KOPT-K1 (cell line): ENCODE measurements around the gene ZNF138.
"Not testable (repeated sequence)": the region's sequence is repeated elsewhere in the genome, so short reads cannot be mapped to it uniquely, and the experiment has no call there.

ENCODE experiments used
- H3K27ac ChIP-seq: fragments of 200-600 bp; sonication (generic); 2 replicates; pipeline ENCODE4 v1.5.1; 2016; ENCODE audit warnings: antibody characterized with exemption, mild to moderate bottlenecking, low read depth, low read length; ENCODE audit not compliant: poor library complexity, severe bottlenecking
- H3K36me3 ChIP-seq: fragments of 200-600 bp; sonication (generic); 2 replicates; pipeline ENCODE4 v1.5.1; 2017; ENCODE audit warnings: antibody characterized with exemption, mild to moderate bottlenecking, low read length, moderate library complexity; ENCODE audit not compliant: insufficient read depth
- H3K9me3 ChIP-seq: fragments of 200-600 bp; sonication (generic); 2 replicates; pipeline ENCODE4 v1.5.1; 2017; ENCODE audit warnings: antibody characterized with exemption, low read length, mild to moderate bottlenecking; ENCODE audit not compliant: insufficient read depth, poor library complexity, severe bottlenecking

Gene ZNF138

DNA sequence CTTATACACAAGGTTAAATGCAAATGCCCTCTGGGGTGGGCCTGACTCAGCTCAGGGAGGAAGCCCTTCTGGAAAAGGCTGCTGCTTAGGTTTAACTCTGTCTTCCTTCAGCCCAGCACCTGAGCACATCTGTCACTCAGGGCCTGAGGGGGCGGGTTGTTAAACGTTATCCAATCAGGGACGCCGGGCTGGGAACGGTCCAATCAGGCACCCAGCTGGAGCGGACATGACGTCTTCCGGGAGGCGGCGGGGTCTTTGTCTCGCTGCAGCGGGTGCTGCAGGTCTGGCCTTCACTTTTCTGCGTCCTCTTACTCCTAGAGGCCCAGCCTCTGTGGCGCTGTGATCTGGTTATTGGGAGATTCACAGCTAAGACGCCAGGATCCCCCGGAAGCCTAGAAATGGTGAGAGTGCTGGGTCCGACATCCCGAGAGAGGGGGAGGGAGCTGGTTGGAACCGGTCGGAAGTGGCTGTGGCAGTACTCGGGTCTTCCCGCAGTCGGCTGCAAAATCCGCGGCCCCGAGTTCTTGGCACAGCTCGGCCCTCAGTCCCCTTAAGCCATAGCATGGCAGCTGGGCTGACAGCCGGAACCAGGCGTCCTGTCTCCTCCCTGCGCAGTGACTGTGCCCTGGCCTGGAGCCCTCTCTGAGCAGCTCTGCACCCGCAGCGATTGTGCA, at the start of gene ZNF138:
ZNF138 (plus strand) TSS at position 258 of the 674 bp plus-strand sequence; CDS start at position 399, 141 bp downstream.
- Histone ChIP-seq H3K27ac (peak within 1 kb of the TSS; percentile 83), H3K9me3 (peaks cover 30% of the 10 kb centered on the region), H3K36me3 (peaks cover 35% of the 10 kb centered on the region)

DNA sequence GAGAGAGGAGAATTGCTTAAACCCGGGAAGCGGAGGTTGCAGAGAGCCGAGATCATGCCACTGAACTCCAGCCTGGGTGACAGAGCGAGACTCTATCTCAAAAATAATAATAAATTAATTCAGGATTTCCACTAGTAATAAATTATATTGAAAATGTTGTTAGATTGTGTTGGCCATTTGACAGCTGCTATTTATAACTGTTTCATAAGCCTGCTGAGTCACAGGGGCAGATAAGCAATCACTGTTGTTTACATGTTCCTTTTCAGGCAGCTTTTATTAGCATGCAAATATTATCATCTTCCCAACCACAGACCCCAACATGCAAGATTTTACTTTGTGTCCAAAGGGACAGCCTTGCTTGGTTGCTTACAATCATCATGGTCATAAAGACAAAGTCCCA, 49.5 kb upstream of the ZNF138 start:
- Histone ChIP-seq H3K27ac (no peak overlapping the region), H3K36me3 (no peaks in the 10 kb centered on the region), H3K9me3 (peaks cover 26% of the 10 kb centered on the region)

DNA sequence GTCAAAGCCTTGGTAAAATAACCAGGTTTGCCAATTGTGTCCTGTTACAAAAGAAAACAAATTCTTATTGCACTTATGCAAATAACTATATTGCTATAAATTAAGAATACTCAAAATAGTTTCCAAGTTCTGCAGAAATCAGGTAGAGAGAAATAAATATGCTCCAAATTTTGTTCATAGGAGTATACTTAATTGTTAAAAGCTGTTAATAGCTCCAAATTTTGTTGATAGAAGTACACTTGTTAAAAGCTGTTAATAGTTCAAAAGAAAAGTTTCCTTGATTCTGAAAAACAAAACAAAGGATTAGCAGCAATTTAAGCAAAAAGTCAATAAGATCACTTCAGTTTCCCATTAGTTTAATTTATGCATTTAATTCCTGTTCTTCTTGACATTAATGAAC, 46.4 kb upstream of the ZNF138 start:
- Histone ChIP-seq H3K36me3 (no peaks in the 10 kb centered on the region), H3K9me3 (peaks cover 33% of the 10 kb centered on the region), H3K27ac (no peak overlapping the region)

DNA sequence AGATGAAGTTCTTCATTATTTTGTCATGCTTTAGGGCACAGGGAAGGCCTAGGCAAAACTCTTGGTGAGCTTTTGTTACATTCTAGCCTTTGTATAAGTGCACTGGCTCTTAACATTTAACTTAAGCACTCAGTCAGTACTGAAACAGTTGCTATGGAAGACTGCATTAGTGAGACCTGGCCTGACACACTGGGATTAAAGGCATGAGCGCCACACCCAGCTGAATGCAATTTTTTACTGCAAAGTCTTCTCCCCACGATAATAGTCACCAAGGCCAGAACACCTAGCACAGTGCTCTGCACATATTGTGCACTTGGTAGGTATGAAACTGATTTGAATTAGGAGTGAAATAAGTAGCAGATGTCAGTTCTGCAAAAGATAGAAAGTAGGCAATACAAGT, 41.2 kb upstream of the ZNF138 start:
- H3K27ac ChIP-seq: no peak overlapping the region
- H3K9me3 ChIP-seq: peaks cover 31% of the 10 kb centered on the region
- H3K36me3 ChIP-seq: no peaks in the 10 kb centered on the region

DNA sequence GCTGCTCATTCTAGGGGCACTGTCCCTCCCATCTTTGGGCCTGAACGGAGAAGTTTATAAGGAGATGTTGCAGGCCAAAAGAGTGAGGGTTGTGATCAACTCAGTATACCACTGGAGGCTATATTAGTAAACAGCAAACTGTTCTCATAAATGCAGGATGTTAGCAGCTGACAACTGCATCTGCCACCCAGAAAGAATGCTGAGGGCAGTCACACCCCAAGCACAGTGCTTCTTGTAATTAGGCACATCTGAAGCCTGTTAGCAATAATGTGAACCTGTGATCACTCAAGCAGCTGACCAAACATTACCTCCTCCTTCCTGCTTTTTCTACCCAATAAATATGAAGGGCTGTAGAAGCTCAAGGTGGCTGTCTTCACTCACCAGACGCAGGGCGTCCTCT, 38.4 kb upstream of the ZNF138 start:
- peaks cover 19% of the 10 kb centered on the region for H3K9me3 ChIP-seq
- no peak overlapping the region for H3K27ac ChIP-seq

DNA sequence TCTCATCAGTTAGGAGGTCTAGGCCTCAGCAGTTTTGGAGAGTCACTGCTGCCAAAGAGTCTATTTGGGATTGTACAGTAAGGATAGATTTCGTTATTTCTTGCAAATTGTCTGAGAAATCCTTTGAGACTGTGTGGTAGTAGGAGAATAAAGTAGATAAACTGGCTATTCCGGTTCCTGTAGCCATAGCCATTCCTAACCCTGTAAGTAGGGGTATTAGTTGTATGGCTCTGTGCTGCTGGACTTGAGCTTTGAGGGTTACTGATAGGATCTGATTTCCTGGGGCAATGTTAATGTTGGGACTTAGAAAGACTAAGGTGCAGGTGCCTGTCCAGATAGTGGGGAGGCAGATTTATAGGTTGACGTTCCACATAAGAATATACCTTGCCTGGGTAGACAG, 36.1 kb upstream of the ZNF138 start:
- Histone ChIP-seq H3K27ac (no peak overlapping the region), H3K9me3 (peaks cover 9% of the 10 kb centered on the region), H3K36me3 (no peaks in the 10 kb centered on the region)

More for the DNA sequence above, 38.4 kb upstream of the ZNF138 start:
- no peaks in the 10 kb centered on the region for H3K36me3 ChIP-seq

DNA sequence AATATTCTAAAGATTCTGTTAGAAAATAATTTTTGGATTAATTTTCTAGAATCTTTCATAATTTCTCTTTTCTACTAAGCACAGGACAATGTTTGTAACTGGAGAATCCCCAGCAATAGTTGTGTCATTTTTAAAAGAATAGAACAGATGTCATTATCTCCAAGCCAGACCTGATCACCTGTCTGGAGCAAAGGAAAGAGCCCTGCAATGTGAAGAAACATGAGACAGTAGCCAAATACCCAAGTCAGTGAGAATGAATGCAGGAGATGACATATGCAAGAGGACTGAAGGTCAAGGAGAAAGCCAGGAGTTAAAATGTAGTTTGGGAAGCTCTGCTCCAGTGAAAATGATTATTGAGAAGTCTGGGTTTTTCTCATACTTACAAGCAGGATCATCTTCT, 25.4 kb upstream of the ZNF138 start:
- Histone ChIP-seq H3K9me3 (no peaks in the 10 kb centered on the region), H3K36me3 (no peaks in the 10 kb centered on the region), H3K27ac (no peak overlapping the region)

DNA sequence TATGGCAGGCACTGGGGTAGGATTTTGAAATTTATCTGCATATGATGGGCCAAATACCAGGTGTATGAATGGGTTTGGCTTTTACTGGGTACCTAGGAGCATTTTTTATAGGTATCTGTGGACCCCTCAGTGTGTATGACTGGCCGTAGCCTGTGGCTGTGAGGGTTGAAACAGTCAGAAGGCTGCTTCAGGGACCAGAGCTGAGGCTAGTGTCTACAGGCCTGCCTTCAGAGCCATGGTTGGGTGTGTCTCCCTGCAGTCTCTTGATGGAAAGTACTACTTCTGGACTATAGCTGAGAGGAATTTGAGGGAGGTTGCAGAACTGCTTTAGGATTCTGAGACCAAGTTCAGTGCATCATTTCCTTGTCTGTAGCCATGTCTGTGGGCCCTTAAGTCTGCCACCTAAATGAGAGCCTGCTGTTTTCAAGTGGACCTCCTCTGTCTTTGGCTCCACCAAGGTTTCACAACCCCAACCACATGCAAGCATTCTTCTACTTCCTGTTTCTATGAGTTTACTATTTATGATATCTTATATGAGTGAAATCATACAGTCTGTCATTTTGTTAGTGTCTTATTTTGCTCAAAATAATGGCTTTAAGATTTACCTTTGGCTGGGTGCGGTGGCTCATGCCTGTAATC, 19.9 kb upstream of the ZNF138 start:
- Histone ChIP-seq H3K27ac (no peak overlapping the region), H3K9me3 (peaks cover 6% of the 10 kb centered on the region), H3K36me3 (no peaks in the 10 kb centered on the region)

DNA sequence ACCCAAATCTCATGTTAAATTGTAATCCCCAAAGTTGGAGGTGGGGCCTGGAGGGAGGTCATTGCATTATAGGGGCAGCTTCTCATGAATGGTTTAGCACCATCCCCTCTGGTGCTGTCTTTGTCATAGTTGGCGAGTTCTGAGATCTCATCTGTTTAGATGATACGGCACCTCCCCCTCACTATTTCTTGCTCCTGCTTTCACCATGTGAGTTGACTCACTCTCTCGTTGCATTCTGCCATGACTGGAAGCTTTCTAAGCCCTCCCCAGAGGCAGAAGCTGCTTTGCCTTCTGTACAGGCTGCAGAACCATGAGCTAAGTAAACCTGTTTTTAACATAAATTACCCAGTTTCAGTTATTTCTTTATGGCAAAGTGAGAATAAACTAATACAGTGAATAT, 18.9 kb upstream of the ZNF138 start:
- peaks cover 12% of the 10 kb centered on the region for H3K9me3 ChIP-seq
- H3K27ac ChIP-seq: no peak overlapping the region
- no peaks in the 10 kb centered on the region for H3K36me3 ChIP-seq

DNA sequence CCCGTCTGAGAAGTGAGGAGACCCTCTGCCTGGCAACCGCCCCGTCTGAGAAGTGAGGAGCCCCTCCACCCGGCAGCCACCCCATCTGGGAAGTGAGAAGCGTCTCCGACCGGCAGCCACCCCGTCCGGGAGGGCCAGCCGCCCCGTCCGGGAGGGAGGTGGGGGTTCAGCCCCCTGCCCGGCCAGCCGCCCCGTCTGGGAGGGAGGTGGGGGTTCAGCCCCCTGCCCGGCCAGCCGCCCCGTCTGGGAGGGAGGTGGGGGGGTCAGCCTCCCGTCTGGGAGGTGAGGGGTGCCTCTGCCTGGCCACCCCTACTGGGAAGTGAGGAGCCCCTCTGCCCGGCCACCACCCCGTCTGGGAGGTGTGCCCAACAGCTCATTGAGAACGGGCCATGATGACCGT, 9.4 kb upstream of the ZNF138 start:
- H3K36me3 ChIP-seq, H3K9me3 ChIP-seq, H3K27ac ChIP-seq: not testable (repeated sequence)

DNA sequence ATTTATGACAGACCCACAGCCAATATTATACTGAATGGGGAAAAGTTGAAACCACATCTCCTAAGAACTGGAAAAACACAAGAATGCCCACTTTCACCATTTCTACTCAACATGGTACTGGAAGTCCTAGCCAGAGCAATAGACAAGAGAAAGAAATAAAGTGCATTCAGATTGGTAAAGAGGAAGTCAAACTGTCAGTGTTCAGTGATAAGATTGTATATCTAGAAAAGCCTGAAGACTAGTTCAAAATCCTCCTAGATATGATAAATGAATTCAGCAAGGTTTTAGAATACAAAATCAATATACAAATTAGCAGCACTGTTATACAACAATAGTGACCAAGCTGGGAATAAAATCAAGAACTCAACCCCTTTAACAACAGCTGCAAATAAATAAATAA, 6.9 kb upstream of the ZNF138 start:
- no peak overlapping the region for H3K27ac ChIP-seq
- H3K9me3 ChIP-seq: no peaks in the 10 kb centered on the region
- no peaks in the 10 kb centered on the region for H3K36me3 ChIP-seq

DNA sequence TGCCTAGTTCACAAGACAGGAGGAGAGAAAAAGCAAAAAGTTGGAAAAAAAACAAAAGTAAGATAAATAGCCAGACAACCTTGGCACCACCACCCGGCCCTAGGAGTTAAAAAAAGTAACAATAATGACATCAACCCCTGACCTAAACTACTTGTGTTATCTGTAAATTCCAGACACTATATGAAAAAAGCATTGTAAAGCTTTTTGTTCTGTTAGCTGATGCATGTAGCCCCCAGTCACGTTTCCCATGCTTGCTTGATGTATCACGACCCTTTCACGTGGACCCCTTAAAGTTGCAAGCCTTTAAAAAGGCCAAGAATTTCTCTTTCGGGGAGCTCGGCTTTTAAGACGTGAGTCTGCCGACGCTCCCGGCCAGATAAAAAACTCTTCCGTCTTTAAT, 5.0 kb upstream of the ZNF138 start:
- H3K36me3 ChIP-seq, H3K9me3 ChIP-seq, H3K27ac ChIP-seq: not testable (repeated sequence)

DNA sequence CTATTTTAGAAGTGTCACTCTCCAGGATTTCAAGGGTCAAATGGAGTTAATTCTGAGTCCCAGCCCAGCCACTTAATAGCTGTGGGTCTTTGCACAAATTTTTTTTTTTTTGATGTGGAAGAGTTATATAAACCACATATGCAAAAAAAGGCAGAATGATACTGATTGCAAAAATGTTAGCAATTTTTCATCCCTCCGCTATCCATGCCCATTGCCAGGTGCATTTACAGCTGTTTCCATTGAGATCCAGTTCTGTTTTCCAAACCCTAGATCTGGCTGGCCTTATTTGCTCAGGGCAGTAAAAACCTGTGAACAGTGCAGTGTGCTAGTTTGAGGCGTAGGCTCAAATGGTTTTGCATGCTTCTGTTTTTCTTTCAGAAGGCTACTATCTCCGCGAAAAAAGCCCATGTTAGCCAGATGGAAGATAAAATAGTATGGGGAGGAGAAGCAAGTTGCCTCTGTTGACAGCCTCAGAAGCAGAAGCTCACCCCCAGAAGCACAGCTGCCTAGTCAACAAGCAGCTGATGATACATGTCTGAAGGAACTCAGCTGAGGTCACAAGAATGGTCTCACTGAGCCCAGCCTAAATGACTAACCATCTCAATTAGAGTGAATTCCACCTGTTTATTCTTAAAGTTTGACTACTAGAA, 997 bp upstream of the ZNF138 start:
- Histone ChIP-seq H3K36me3 (peaks cover 25% of the 10 kb centered on the region), H3K27ac (peak overlapping the region; percentile 83), H3K9me3 (peaks cover 22% of the 10 kb centered on the region)

DNA sequence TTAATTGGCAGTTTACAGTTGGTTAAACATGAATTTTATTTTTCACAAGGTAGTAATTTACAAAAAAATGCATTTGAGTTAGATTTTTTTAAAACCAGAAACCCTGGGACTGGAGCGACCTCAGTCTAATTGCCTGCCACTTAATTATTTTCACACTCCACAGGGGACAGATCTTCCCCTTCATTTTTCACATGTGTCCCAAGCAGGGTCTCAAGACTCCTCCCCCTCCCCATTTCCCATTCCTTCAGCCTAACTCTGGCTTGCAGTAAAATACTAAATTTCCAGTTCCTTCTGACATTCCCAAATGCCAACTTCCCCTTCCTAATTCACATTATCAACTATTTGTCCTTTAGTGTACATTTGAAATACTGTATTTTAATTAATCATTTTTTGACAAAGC, 948 bp downstream of the ZNF138 start:
- Histone ChIP-seq H3K27ac (peak overlapping the region; percentile 83), H3K36me3 (peaks cover 44% of the 10 kb centered on the region)

DNA sequence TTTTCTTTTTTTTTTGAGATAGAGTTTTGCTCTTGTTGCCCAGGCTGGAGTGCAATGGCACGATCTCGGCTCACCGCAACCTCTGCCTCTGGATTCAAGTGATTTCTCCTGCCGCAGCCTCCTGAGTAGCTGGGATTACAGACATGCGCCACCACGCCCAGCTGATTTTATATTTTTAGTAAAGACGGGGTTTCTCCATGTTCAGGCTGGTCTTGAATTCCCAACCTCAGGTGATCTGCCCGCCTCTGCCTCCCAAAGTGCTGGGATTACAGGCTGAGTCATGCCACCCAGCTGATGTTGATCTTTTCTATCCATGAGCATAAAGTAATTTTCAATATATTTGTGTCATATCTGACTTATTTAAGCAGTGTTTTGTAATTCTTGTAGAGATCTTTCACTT, 4.9 kb downstream of the ZNF138 start:
- Histone ChIP-seq H3K36me3 (peaks cover 84% of the 10 kb centered on the region), H3K9me3 (peaks cover 78% of the 10 kb centered on the region)
- not testable (repeated sequence) for H3K27ac ChIP-seq

More for the DNA sequence above, 948 bp downstream of the ZNF138 start:
- H3K9me3 ChIP-seq: peaks cover 39% of the 10 kb centered on the region

DNA sequence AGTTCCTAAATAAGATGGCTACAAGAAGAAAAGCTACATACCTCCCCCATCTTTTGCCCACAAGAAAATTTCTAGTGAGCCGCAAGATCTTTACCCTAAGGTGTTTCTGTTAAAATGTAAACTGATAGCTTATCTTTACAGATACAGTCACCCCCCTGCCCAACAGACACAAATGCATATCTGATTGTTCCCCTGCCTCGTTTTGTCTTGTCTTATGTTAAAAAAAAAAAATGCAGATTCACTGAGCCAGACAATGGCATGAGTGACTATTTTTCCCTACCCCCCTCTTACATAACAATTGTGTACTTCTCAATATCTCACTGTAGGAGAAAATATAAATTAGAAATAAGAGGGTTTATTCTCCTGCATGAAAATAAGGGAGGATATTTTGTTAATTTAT, 8.5 kb downstream of the ZNF138 start:
- Histone ChIP-seq H3K36me3 (peaks cover 88% of the 10 kb centered on the region), H3K9me3 (peaks cover 96% of the 10 kb centered on the region), H3K27ac (no peak overlapping the region)
